Activated CD4-positive, alpha-beta memory T cell treated with anti-CD3 and anti-CD28 coated beads for 36 hours (primary cell): ENCODE measurements around the gene ATG2A. TPM values are rescaled to one million over a fixed set of nuclear protein-coding genes. Genes with fewer than 3 reads are reported as not detected.

Experiments
- CTCF ChIA-PET: fragments of 350-600 bp; sonication (Branson Sonifier 250); formaldehyde crosslinking; loops from one replicate; lab custom pipeline; 2021; ENCODE audit warnings: antibody characterized with exemption, inconsistent platforms; lab: Charles Lee
- POLR2A ChIA-PET: fragments of 350-600 bp; sonication (Branson Sonifier 250); formaldehyde crosslinking; loops from one replicate; lab custom pipeline; 2021; ENCODE audit warnings: antibody characterized with exemption; lab: Charles Lee
- DNase-seq: peaks from one replicate; pipeline ENCODE4 v3.0.0-alpha.2; 2020
- H3K27ac Mint-ChIP-seq: one replicate; pipeline ENCODE4 v1.8.0; 2021; ENCODE audit warnings: mixed read lengths
- H3K27me3 Mint-ChIP-seq: one replicate; pipeline ENCODE4 v1.8.0; 2021; ENCODE audit warnings: mixed read lengths
- H3K36me3 Mint-ChIP-seq: one replicate; pipeline ENCODE4 v1.8.0; 2021; ENCODE audit warnings: mixed read lengths
- H3K4me1 Mint-ChIP-seq: one replicate; pipeline ENCODE4 v1.8.0; 2021; ENCODE audit warnings: low read depth, mixed read lengths
- H3K4me3 Mint-ChIP-seq: one replicate; pipeline ENCODE4 v1.8.0; 2021; ENCODE audit warnings: mild to moderate bottlenecking, mixed read lengths
- H3K9me3 Mint-ChIP-seq: one replicate; pipeline ENCODE4 v1.8.0; 2021; ENCODE audit warnings: mixed read lengths
- intact Hi-C: fragments of 100-400 bp; cut with micrococcal nuclease; formaldehyde crosslinking; loops from one replicate; pipeline ENCODE4 v1.15.1; 2023
- microRNA-seq: library from miRNA; unstranded; fragments of <30 nt; microRNA quantifications from one replicate; pipeline ENCODE4 v1.2.0, GENCODE V29; 2022; ENCODE audit warnings: borderline number of aligned reads, borderline microRNAs expressed, borderline replicate concordance
- total RNA-seq, 2 experiments: library from RNA; stranded (reverse); gene quantifications; one replicate each; pipeline ENCODE4 v1.2.3, GENCODE V29; 2021

Gene ATG2A
- total RNA-seq, 2 experiments from 2014 or later, result 20.2 to 20.5 TPM

- intact Hi-C loops, result loop anchor here (5.0 kb wide), 1 partner anchor 182 kb away; the partner anchor contains the start of gene SNX15
- H3K36me3 Mint-ChIP-seq, result no peaks in the 10 kb centered on the region
Measured at GRCh38 chr11:64845129-64845775, 71.8 kb downstream of the ATG2A start.

More at GRCh38 chr11:64845129-64845775, 71.8 kb downstream of the ATG2A start:
- no peaks in the 10 kb centered on the region for H3K27me3 Mint-ChIP-seq
- ChIA-PET POLR2A (interaction anchor here (0.7 kb wide), 1 partner anchor 42 kb away, joined by 3 read pairs; no protein-coding TSS in a partner anchor), CTCF (interaction anchor here (1.0 to 29.1 kb wide), 6 partner anchors 9 to 169 kb away, joined by 3 to 1198 read pairs (median 30); partner anchors contain the start of genes ARL2, EHD1 and MAP4K2)
- DNase-seq, result no peak
- peaks cover 32% of the 10 kb centered on the region for H3K4me1 Mint-ChIP-seq
- no peaks in the 10 kb centered on the region for H3K9me3 Mint-ChIP-seq
- peak overlapping the region; percentile 23 for H3K27ac Mint-ChIP-seq
- peak overlapping the region; percentile 57 for H3K4me3 Mint-ChIP-seq

Small RNA genes lying within 50 kb of the gene (microRNA-seq; reads per million reads assigned to microRNA genes)
- not detected for gene MIR6749
- not detected for gene MIR6750

Other genes starting within 250 kb of the ATG2A start
- under 1 TPM; 0.31 to 0.41 TPM for gene NRXN2, start 194.0 kb downstream of the ATG2A start, total RNA-seq
- gene RASGRP2, start 173.1 kb downstream of the ATG2A start, total RNA-seq, result 1 to 10 TPM; 7.5 to 8.2 TPM
- 1 to 10 TPM in 1 of 2 experiments, under 1 TPM in 1; 0.94 to 1.6 TPM for gene PYGM, start 157.2 kb downstream of the ATG2A start, total RNA-seq
- 100 to 1,000 TPM; 323 to 328 TPM for gene SF1, start 138.7 kb downstream of the ATG2A start, total RNA-seq
- gene MAP4K2, start 114.0 kb downstream of the ATG2A start, total RNA-seq, result 10 to 100 TPM; 83.3 to 85.8 TPM
- gene MEN1, start 106.7 kb downstream of the ATG2A start, total RNA-seq, result 10 to 100 TPM; 31.3 to 32.2 TPM
- under 1 TPM; 0.39 to 0.69 TPM for gene CDC42BPG, start 72.6 kb downstream of the ATG2A start, total RNA-seq
- 100 to 1,000 TPM; 103 to 113 TPM for gene EHD1, start 38.6 kb downstream of the ATG2A start, total RNA-seq
- gene PPP2R5B, start 7.5 kb upstream of the ATG2A start, total RNA-seq, result 10 to 100 TPM in 1 of 2 experiments, 1 to 10 TPM in 1; 9.7 to 11.9 TPM
- gene GPHA2, start 18.7 kb upstream of the ATG2A start, total RNA-seq, result under 1 TPM in 1 of 2 experiments, not detected in 1; 0.46 TPM
- under 1 TPM; 0.21 to 0.82 TPM for gene MAJIN, start 54.9 kb upstream of the ATG2A start, total RNA-seq
- gene BATF2, start 79.8 kb upstream of the ATG2A start, total RNA-seq, result under 1 TPM in 1 of 2 experiments, not detected in 1; 0.22 TPM
- gene ARL2, start 97.0 kb upstream of the ATG2A start, total RNA-seq, result 100 to 1,000 TPM; 104 to 109 TPM
- gene SNX15, start 110.2 kb upstream of the ATG2A start, total RNA-seq, result 10 to 100 TPM; 15.4 to 15.9 TPM
- 10 to 100 TPM; 14.2 to 14.7 TPM for gene SAC3D1, start 124.0 kb upstream of the ATG2A start, total RNA-seq
- 10 to 100 TPM; 13.8 to 15.2 TPM for gene NAALADL1, start 141.3 kb upstream of the ATG2A start, total RNA-seq
- gene CDCA5, start 166.8 kb upstream of the ATG2A start, total RNA-seq, result 100 to 1,000 TPM; 111 to 112 TPM
- 10 to 100 TPM; 28.3 to 31.3 TPM for gene ZFPL1, start 167.0 kb upstream of the ATG2A start, total RNA-seq
- gene VPS51, start 179.0 kb upstream of the ATG2A start, total RNA-seq, result 10 to 100 TPM; 97.1 to 99.2 TPM
- gene TM7SF2, start 194.7 kb upstream of the ATG2A start, total RNA-seq, result 10 to 100 TPM; 19.2 to 21.0 TPM
- gene ZNHIT2, start 200.5 kb upstream of the ATG2A start, total RNA-seq, result 1 to 10 TPM; 9.3 to 9.7 TPM
- 1,000 to 10,000 TPM; 1,138 to 1,149 TPM for gene FAU, start 204.9 kb upstream of the ATG2A start, total RNA-seq
- gene MRPL49, start 205.1 kb upstream of the ATG2A start, total RNA-seq, result 10 to 100 TPM; 48.5 to 52.5 TPM
- gene SYVN1, start 217.3 kb upstream of the ATG2A start, total RNA-seq, result 10 to 100 TPM; 24.5 to 26.2 TPM